PC-9 (cell line): Measurements from ENCODE around the gene NAT8L. TPM values are rescaled to one million over a fixed set of nuclear protein-coding genes. Genes with fewer than 3 reads are reported as not detected.

Experiments
- BruUV-seq: library from RNA; stranded (reverse); fragments of 400-500 nt; replicated peaks from 2 replicates; lab custom pipeline; 2021; lab: Mats Ljungman, UMichigan
- CTCF ChIA-PET: fragments of 300-600 bp; sonication (Branson Sonifier 250); formaldehyde crosslinking; loops from one replicate; lab custom pipeline; 2022; ENCODE audit warnings: antibody characterized with exemption; lab: Charles Lee
- POLR2A ChIA-PET: fragments of 300-600 bp; sonication (Branson Sonifier 250); formaldehyde crosslinking; loops from one replicate; lab custom pipeline; 2022; ENCODE audit warnings: antibody characterized with exemption; ENCODE audit not compliant: unreplicated experiment; lab: Charles Lee
- DNase-seq, 2 experiments: peaks; one replicate each; pipeline versions ENCODE4 v3.0.0 to v3.0.0-alpha.2; 2015 to 2022; ENCODE audit warnings: mixed read lengths in 1 of 2
- H2AFZ ChIP-seq: fragments of 200-600 bp; sonication (generic); 2 replicates; pipeline ENCODE4 v1.8.1; 2017; ENCODE audit warnings: antibody characterized with exemption
- H3F3A ChIP-seq: fragments of 200-600 bp; sonication (generic); 2 replicates; pipeline ENCODE4 v1.8.1; 2017; ENCODE audit warnings: antibody characterized with exemption, mild to moderate bottlenecking, low read depth; ENCODE audit not compliant: insufficient read depth
- H3K27ac ChIP-seq: fragments of 200-600 bp; sonication (generic); 2 replicates; pipeline ENCODE4 v1.6.1; 2016; ENCODE audit warnings: mixed run types
- H3K27me3 ChIP-seq: fragments of 200-600 bp; sonication (generic); 2 replicates; pipeline ENCODE4 v1.6.1; 2016; ENCODE audit warnings: low read depth, mixed run types; ENCODE audit not compliant: insufficient read depth
- H3K36me3 ChIP-seq: fragments of 200-600 bp; sonication (generic); 2 replicates; pipeline ENCODE4 v1.6.1; 2016; ENCODE audit warnings: low read depth, mixed run types
- H3K4me1 ChIP-seq: fragments of 200-600 bp; sonication (generic); replicated peaks from 2 replicates; pipeline ENCODE4 v1.6.1; 2016; ENCODE audit warnings: mixed run types; ENCODE audit not compliant: insufficient read depth
- H3K4me2 ChIP-seq: fragments of 200-600 bp; sonication (generic); 2 replicates; pipeline ENCODE4 v1.6.1; 2017; ENCODE audit warnings: mixed run types
- H3K4me3 ChIP-seq: fragments of 200-600 bp; sonication (generic); 2 replicates; pipeline ENCODE4 v1.6.1; 2016; ENCODE audit warnings: mixed run types
- H3K79me2 ChIP-seq: fragments of 200-600 bp; sonication (generic); 2 replicates; pipeline ENCODE4 v1.6.1; 2017; ENCODE audit warnings: low read depth, mixed run types
- H3K9me2 ChIP-seq: fragments of 200-600 bp; sonication (generic); 2 replicates; pipeline ENCODE4 v1.8.1; 2017; ENCODE audit warnings: mild to moderate bottlenecking; ENCODE audit not compliant: insufficient read depth
- H3K9me3 ChIP-seq: fragments of 200-600 bp; sonication (generic); 2 replicates; pipeline ENCODE4 v1.8.1; 2016; ENCODE audit warnings: low read depth; ENCODE audit not compliant: insufficient read depth
- H4K20me1 ChIP-seq: fragments of 200-600 bp; sonication (generic); 2 replicates; pipeline ENCODE4 v1.8.1; 2017; ENCODE audit not compliant: insufficient read depth
- CTCF ChIP-seq: fragments of 200-600 bp; sonication (generic); conservative IDR thresholded peaks from 2 replicates; pipeline ENCODE4 v1.6.1; 2017; ENCODE audit warnings: mixed run types, antibody characterized with exemption, mild to moderate bottlenecking, moderate library complexity
- EZH2 ChIP-seq: fragments of 200-600 bp; sonication (generic); IDR thresholded peaks from 2 replicates; pipeline ENCODE4 v1.8.0; 2017; ENCODE audit warnings: antibody characterized with exemption, low read depth
- intact Hi-C: fragments of 100-400 bp; cut with micrococcal nuclease; formaldehyde crosslinking; loops from one replicate; pipeline ENCODE4 v1.10.0; 2022; ENCODE audit not compliant: unreplicated experiment
- total RNA-seq: library from RNA; stranded (reverse); gene quantifications from 2 replicates; pipeline ENCODE4 v1.2.3, GENCODE V29; 2021

NAT8L gene
- total RNA-seq, 1 experiment from 2014 or later = 2.1 TPM

GRCh38 chr4:2060611-2061185 lies 1.6 kb downstream of the NAT8L start:
- TF ChIP-seq EZH2 (no peak), CTCF (no peak)
- Histone ChIP-seq H3K9me3 (no peaks in the 10 kb centered on the region), H3F3A (no peaks in the 10 kb centered on the region), H2AFZ (no peak overlapping the region), H3K4me2 (no peak overlapping the region), H3K9me2 (no peaks in the 10 kb centered on the region), H3K4me3 (no peak overlapping the region), H3K27ac (no peak overlapping the region), H3K79me2 (no peaks in the 10 kb centered on the region), H4K20me1 (no peaks in the 10 kb centered on the region), H3K36me3 (no peaks in the 10 kb centered on the region), H3K27me3 (no peaks in the 10 kb centered on the region), H3K4me1 (no peaks in the 10 kb centered on the region)
- ChIA-PET CTCF (no interaction called here), POLR2A (no interaction called here)
- no TSS peak for BruUV-seq
- DNase-seq = peak in 1 of 2 experiments; percentile 0
- intact Hi-C loops = no loop called here

GRCh38 chr4:2061186-2062131 lies 2.3 kb downstream of the NAT8L start:
- Histone ChIP-seq H3K9me3 (no peaks in the 10 kb centered on the region), H3K27me3 (no peaks in the 10 kb centered on the region), H3K4me1 (no peaks in the 10 kb centered on the region), H3K36me3 (no peaks in the 10 kb centered on the region), H2AFZ (no peak overlapping the region), H3F3A (no peaks in the 10 kb centered on the region), H3K4me3 (no peak overlapping the region), H3K4me2 (no peak overlapping the region), H3K79me2 (no peaks in the 10 kb centered on the region), H4K20me1 (no peaks in the 10 kb centered on the region), H3K9me2 (no peaks in the 10 kb centered on the region), H3K27ac (no peak overlapping the region)
- TF ChIP-seq CTCF (no peak), EZH2 (no peak)
- BruUV-seq = no TSS peak
- intact Hi-C loops = no loop called here
- DNase-seq = no peak
- ChIA-PET CTCF (no interaction called here), POLR2A (no interaction called here)

- Histone ChIP-seq H3K4me3 (no peak overlapping the region), H3K9me2 (no peaks in the 10 kb centered on the region), H3K9me3 (no peaks in the 10 kb centered on the region), H3K27me3 (no peaks in the 10 kb centered on the region), H3F3A (no peaks in the 10 kb centered on the region), H2AFZ (no peak overlapping the region), H3K79me2 (no peaks in the 10 kb centered on the region), H3K36me3 (no peaks in the 10 kb centered on the region), H4K20me1 (no peaks in the 10 kb centered on the region), H3K4me1 (no peaks in the 10 kb centered on the region), H3K4me2 (no peak overlapping the region), H3K27ac (no peak overlapping the region)
- intact Hi-C loops = no loop called here
- no peak for DNase-seq
- TF ChIP-seq CTCF (no peak), EZH2 (no peak)
- POLR2A ChIA-PET = no interaction called here
- CTCF ChIA-PET = no interaction called here
- no TSS peak for BruUV-seq
These were observed 3.2 kb downstream of the NAT8L start for GRCh38 chr4:2062168-2062807.
